Bone marrow (tissue), 2 donors: ENCODE data around the gene CHD9.
"Not testable (repeated sequence)": the region's sequence is repeated elsewhere in the genome, so short reads cannot be mapped to it uniquely, and the experiment has no call there.

Experiments
- DNase-seq, 2 donors: peaks; one replicate each; lab custom pipeline; 2025; lab: John Stamatoyannopoulos, UW

CHD9 gene

GRCh38 chr16:53071748-53072301 is 17.0 kb downstream of the CHD9 start:
- DNase-seq = peak in 1 of 2 donors; percentile 49

GRCh38 chr16:53073022-53073421 is 18.2 kb downstream of the CHD9 start:
- DNase-seq = no peak

GRCh38 chr16:53074296-53074695 is 19.5 kb downstream of the CHD9 start:
- DNase-seq = not testable (repeated sequence)

GRCh38 chr16:53075461-53075860 is 20.7 kb downstream of the CHD9 start:
- DNase-seq = not testable (repeated sequence)

GRCh38 chr16:53078247-53078646 is 23.5 kb downstream of the CHD9 start:
- no peak for DNase-seq

- DNase-seq = no peak
Measured at GRCh38 chr16:53078765-53079485, 24.1 kb downstream of the CHD9 start.

GRCh38 chr16:53080345-53081031 is 25.7 kb downstream of the CHD9 start:
- no peak for DNase-seq

- DNase-seq = no peak
Measured at GRCh38 chr16:53081032-53081424, 26.2 kb downstream of the CHD9 start.

GRCh38 chr16:53081686-53082407 is 27.1 kb downstream of the CHD9 start:
- DNase-seq = no peak

GRCh38 chr16:53082509-53082908 is 27.7 kb downstream of the CHD9 start:
- DNase-seq = no peak

GRCh38 chr16:53083119-53083518 is 28.3 kb downstream of the CHD9 start:
- no peak for DNase-seq

- no peak for DNase-seq
Measured at GRCh38 chr16:53084141-53084541, 29.4 kb downstream of the CHD9 start.

GRCh38 chr16:53084746-53085334 is 30.0 kb downstream of the CHD9 start:
- DNase-seq = no peak

GRCh38 chr16:53085369-53085843 is 30.6 kb downstream of the CHD9 start:
- DNase-seq = no peak

- no peak for DNase-seq
Measured at GRCh38 chr16:53085931-53086421, 31.2 kb downstream of the CHD9 start.

- DNase-seq = no peak
Measured at GRCh38 chr16:53087101-53087500, 32.3 kb downstream of the CHD9 start.

GRCh38 chr16:53089434-53090285 is 34.9 kb downstream of the CHD9 start:
- no peak for DNase-seq

GRCh38 chr16:53090286-53090590 is 35.4 kb downstream of the CHD9 start:
- no peak for DNase-seq

- DNase-seq = peak in 1 of 2 donors; percentile 32
Measured at GRCh38 chr16:53090591-53091411, 36.0 kb downstream of the CHD9 start.
